ENCODE measurements around the gene KCNJ6.

Gene KCNJ6

GRCh38 chr21:37811711-37812110, 104.5 kb downstream of the KCNJ6 start:
- DNase-seq, result no peak

GRCh38 chr21:37808261-37808660, 108.0 kb downstream of the KCNJ6 start:
- DNase-seq, result no peak

GRCh38 chr21:37805266-37805665, 111.0 kb downstream of the KCNJ6 start:
- DNase-seq, result no peak

- DNase-seq, result no peak
These were observed 112.3 kb downstream of the KCNJ6 start for GRCh38 chr21:37804001-37804400.

GRCh38 chr21:37803101-37803651, 113.1 kb downstream of the KCNJ6 start:
- no peak for DNase-seq

GRCh38 chr21:37800456-37801061, 115.7 kb downstream of the KCNJ6 start:
- DNase-seq, result no peak

- no peak for DNase-seq
These were observed 116.2 kb downstream of the KCNJ6 start for GRCh38 chr21:37800057-37800455.

GRCh38 chr21:37799211-37800056, 116.8 kb downstream of the KCNJ6 start:
- no peak for DNase-seq

GRCh38 chr21:37797403-37797802, 118.9 kb downstream of the KCNJ6 start:
- no peak for DNase-seq

- no peak for DNase-seq
These were observed 120.2 kb downstream of the KCNJ6 start for GRCh38 chr21:37796011-37796410.

GRCh38 chr21:37793660-37794059, 122.6 kb downstream of the KCNJ6 start:
- no peak for DNase-seq

- DNase-seq, result no peak
These were observed 124.2 kb downstream of the KCNJ6 start for GRCh38 chr21:37792046-37792445.

GRCh38 chr21:37790905-37791304, 125.4 kb downstream of the KCNJ6 start:
- no peak for DNase-seq

- DNase-seq, result no peak
These were observed 127.8 kb downstream of the KCNJ6 start for GRCh38 chr21:37788503-37788902.

- no peak for DNase-seq
These were observed 128.8 kb downstream of the KCNJ6 start for GRCh38 chr21:37787456-37787855.

- no peak for DNase-seq
These were observed 131.5 kb downstream of the KCNJ6 start for GRCh38 chr21:37784591-37785318.

GRCh38 chr21:37783016-37783415, 133.2 kb downstream of the KCNJ6 start:
- no peak for DNase-seq

GRCh38 chr21:37780991-37781983, 135.0 kb downstream of the KCNJ6 start:
- DNase-seq, result no peak

- no peak for DNase-seq
These were observed 145.1 kb downstream of the KCNJ6 start for GRCh38 chr21:37771181-37771580.

GRCh38 chr21:37770461-37770860, 145.8 kb downstream of the KCNJ6 start:
- no peak for DNase-seq

- no peak for DNase-seq
These were observed 146.6 kb downstream of the KCNJ6 start for GRCh38 chr21:37769656-37770055.

GRCh38 chr21:37767984-37768383, 148.3 kb downstream of the KCNJ6 start:
- DNase-seq, result no peak

Measured in activated effector memory CD4-positive, alpha-beta T cell treated with Interleukin-2 at 50 U/mL for 16 hours (primary cell).